Pancreas (tissue), 10 donors: ENCODE data around the gene RAPGEF5. TPM values are rescaled to one million over a fixed set of nuclear protein-coding genes. Genes with fewer than 3 reads are reported as not detected.
A peak's percentile ranks its signal among the peaks of the same experiment; 100 is the strongest.

ENCODE experiments used
- ATAC-seq, 4 donors: fragments of 200-7000 bp; cut with Tn5 transposase; one replicate each; pipeline versions ENCODE4 v1.8.0 to v1.9.1; 2020; ENCODE audit warnings: mild to moderate bottlenecking in 4 of 4, moderate library complexity in 4 of 4
- DNase-seq, 6 donors: peaks; one replicate each; pipeline ENCODE4 v3.0.0-alpha.2; 2020
- FAIRE-seq: peaks from 2 replicates; lab custom pipeline; 2012; peaks lifted over from hg19 to GRCh38; lab: Jason Lieb, UNC
- H3K27ac ChIP-seq, 4 donors: fragments of 200-600 bp; sonication (generic); 1 replicate in 3 of 4; 2 replicates in 1 of 4; pipeline versions ENCODE4 v1.5.0 to v1.8.0; 2020
- H3K27me3 ChIP-seq, 4 donors: fragments of 200-600 bp; one replicate each; pipeline ENCODE4 v1.8.0; 2021
- H3K36me3 ChIP-seq, 3 donors: fragments of 200-600 bp; sonication (generic) in 1 of 3; one replicate each; pipeline versions ENCODE4 v1.5.0 to v1.8.0; 2020 to 2021
- H3K4me1 ChIP-seq, 3 donors: fragments of 200-600 bp; one replicate each; pipeline ENCODE4 v1.8.0; 2021
- H3K4me3 ChIP-seq, 4 donors: fragments of 200-600 bp; sonication (generic) in 2 of 4; one replicate each; pipeline versions ENCODE4 v1.5.0 to v1.8.0; 2020 to 2021
- H3K9me3 ChIP-seq, 4 donors: fragments of 200-600 bp; one replicate each; pipeline ENCODE4 v1.8.0; 2021
- WGBS, 2 donors: extraction: QIAGEN DNeasy Blood & Tissue Kit; methylation state at CpG; one replicate each; pipeline ENCODE4 v1.1.7; 2013; 5-methylcytosine and 5-hydroxymethylcytosine counted together
- intact Hi-C, 3 donors: fragments of 100-400 bp; cut with DNase I; formaldehyde crosslinking; loops; one replicate each; pipeline versions ENCODE4 v1.11.1 to v1.14.2; 2022
- polyA plus RNA-seq, 2 donors: library from polyadenylated mRNA; stranded (reverse); fragments of 200-250 nt; gene quantifications; one replicate each; pipeline ENCODE4 v1.2.3, GENCODE V29; 2013
- total RNA-seq, 6 donors: library from RNA; stranded (reverse); fragmentation: NEBNext Ultra II Directional in 4 of 6; extraction: Animal tissue kit (Norgen Biotek cat#: 25700) in 4 of 6; gene quantifications; one replicate each; pipeline versions ENCODE4 v1.2.1 to v1.2.4, GENCODE V29; 2021 to 2023
- TF ChIP-seq, protein P1 (sequence below), 4 donors: fragments of 200-600 bp; sonication (generic) in 3 of 4; IDR thresholded peaks; one replicate each; pipeline versions ENCODE4 v1.5.0 to v1.8.0; 2021; ENCODE audit warnings: antibody characterized with exemption in 4 of 4
- donor health status: healthy with polysubstance abuse.
- donor health status: DM: no; HTN: no; CAD: no; lungs with moderate emphysema.
- donor health status: DM: no; HTN: no; CAD: no.
- donor health status: control.
- donor health status: control.
- donor health status: Bipolar disorder and iron deficiency.
- donor health status: DM: yes; HTN: yes; CAD: no.
- donor health status: DM: no; HTN: no; CAD: no.
- donor health status: DM: no; HTN: no; CAD: no.
- donor health status: DM: yes; HTN: yes; CAD: no.

RAPGEF5 gene
- total and polyA plus RNA-seq, 8 donors, result 7.5 to 38.9 (median 29.1) TPM

DNA sequence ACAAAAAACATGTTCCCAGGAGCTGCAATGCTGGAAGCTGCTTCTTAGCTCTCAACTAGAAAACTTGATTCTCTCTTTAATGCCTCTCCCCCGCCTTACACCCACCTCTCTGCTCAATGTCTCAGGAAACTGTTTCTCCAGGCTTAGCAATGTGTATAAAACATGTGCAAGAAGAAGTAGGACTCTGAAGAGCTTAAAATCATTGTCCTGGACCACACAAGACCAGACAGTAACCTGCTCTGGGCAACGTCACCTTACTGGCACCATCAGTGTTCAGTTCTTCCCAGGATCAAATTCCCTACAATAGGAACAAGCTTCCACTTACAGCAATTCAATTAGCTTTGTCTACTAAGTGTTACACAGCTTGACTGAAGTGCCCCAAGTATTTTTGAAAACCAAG, 104.9 kb downstream of the RAPGEF5 start:
- ATAC-seq (no peak), FAIRE-seq (no peak), DNase-seq (no peak)
- Histone ChIP-seq H3K27me3 (no peaks in the 10 kb centered on the region), H3K4me1 (peaks cover 18 to 29% (median 24%) of the 10 kb centered on the region in 3 donors), H3K27ac (no peak overlapping the region), H3K4me3 (no peak overlapping the region), H3K36me3 (no peaks in the 10 kb centered on the region), H3K9me3 (no peaks in the 10 kb centered on the region)
- 76 to 87% methylated on average over 2 of the region's 2 CpGs for WGBS, 2 donors
- TF ChIP-seq, protein P1, sequence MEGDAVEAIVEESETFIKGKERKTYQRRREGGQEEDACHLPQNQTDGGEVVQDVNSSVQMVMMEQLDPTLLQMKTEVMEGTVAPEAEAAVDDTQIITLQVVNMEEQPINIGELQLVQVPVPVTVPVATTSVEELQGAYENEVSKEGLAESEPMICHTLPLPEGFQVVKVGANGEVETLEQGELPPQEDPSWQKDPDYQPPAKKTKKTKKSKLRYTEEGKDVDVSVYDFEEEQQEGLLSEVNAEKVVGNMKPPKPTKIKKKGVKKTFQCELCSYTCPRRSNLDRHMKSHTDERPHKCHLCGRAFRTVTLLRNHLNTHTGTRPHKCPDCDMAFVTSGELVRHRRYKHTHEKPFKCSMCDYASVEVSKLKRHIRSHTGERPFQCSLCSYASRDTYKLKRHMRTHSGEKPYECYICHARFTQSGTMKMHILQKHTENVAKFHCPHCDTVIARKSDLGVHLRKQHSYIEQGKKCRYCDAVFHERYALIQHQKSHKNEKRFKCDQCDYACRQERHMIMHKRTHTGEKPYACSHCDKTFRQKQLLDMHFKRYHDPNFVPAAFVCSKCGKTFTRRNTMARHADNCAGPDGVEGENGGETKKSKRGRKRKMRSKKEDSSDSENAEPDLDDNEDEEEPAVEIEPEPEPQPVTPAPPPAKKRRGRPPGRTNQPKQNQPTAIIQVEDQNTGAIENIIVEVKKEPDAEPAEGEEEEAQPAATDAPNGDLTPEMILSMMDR (IDR thresholded peaks at IDR 0.05), result no peak
- intact Hi-C loops, result no loop called here

DNA sequence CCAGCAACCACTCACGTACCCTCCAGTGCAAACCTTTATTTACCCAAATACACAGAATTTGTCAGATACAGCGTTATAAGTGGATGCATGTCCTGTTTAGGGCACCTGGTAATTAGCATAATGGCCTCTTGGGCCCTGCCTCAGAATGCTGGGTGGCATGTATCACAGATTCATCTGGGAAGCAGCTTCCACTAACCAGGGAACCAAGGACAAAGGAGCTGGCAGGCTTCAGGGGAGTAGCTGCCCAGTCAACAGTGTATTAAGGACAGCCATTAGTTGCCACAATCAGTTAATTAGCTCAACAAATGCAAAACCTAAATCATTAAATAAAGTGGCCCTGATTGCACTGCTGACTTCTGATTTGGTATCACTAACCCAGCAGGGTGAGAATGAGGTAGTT, 105.7 kb downstream of the RAPGEF5 start:
- intact Hi-C loops, result no loop called here
- Histone ChIP-seq H3K9me3 (no peaks in the 10 kb centered on the region), H3K4me1 (peaks cover 12 to 24% (median 22%) of the 10 kb centered on the region in 3 donors), H3K27ac (no peak overlapping the region), H3K36me3 (no peaks in the 10 kb centered on the region), H3K4me3 (no peak overlapping the region), H3K27me3 (no peaks in the 10 kb centered on the region)
- DNase-seq (no peak), FAIRE-seq (no peak), ATAC-seq (peak in 2 of 4 donors; percentile 28 to 32)
- WGBS, 2 donors, result 58 to 73% methylated on average over 2 of the region's 2 CpGs
- TF ChIP-seq, protein P1 (IDR thresholded peaks at IDR 0.05), result no peak

DNA sequence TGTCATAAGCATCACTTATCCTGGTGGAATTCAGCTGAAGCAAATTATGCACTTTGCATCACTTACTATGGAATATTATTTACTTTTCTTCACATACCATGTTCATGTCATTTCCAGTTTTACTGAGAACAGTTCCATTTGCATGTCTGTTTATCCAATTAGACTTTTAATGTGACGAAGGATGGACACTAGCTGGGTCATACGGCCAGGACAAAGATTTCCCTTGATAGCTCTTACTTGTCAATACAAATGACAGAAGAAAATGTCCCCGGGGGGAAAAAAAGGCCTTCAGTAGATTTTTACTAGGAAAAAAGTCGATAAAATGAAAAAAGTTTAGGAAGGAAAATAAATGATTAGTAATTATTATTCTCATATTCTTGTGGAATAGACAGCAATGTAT, 106.6 kb downstream of the RAPGEF5 start:
- TF ChIP-seq, protein P1 (IDR thresholded peaks at IDR 0.05), result no peak
- Histone ChIP-seq H3K4me3 (no peak overlapping the region), H3K4me1 (peaks cover 7 to 17% (median 15%) of the 10 kb centered on the region in 3 donors), H3K27me3 (no peaks in the 10 kb centered on the region), H3K36me3 (no peaks in the 10 kb centered on the region), H3K27ac (no peak overlapping the region), H3K9me3 (no peaks in the 10 kb centered on the region)
- WGBS, 2 donors, result 84 to 86% methylated on average over 4 of the region's 4 CpGs
- DNase-seq (no peak), ATAC-seq (no peak), FAIRE-seq (no peak)
- intact Hi-C loops, result no loop called here

DNA sequence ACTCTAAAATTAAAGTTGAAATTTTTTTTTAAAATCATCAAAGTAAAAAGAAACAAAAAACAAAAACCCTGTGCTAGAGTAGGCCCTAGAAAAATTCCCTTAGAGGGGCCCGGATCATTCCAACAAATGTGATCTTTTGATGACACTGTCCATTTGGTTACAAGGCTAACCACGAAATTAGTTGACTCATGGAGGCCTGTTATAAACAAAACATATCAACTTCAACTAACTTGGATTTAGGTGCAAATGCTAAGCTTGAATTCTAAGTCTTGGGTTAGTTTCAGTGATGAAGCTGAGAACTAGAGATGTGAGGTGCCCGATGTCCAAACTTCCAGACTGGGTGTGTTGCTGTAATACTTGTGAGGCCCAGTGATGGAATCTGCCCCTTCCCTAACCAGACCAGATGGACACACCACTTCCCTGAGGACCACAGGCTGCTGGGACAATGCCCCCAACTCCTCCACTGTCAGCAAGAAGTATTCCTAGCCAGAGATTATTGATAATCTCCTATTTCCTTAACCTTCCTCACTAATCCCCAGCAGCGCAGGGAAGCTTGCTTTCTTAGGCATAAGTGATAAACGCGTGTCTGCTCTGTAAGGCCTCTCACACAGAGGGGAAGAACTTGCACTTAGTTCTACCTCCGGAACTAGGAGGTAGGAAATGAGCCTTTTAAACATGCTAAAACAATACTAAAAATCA, 108.7 kb downstream of the RAPGEF5 start:
- FAIRE-seq (no peak), ATAC-seq (no peak), DNase-seq (no peak)
- Histone ChIP-seq H3K9me3 (no peaks in the 10 kb centered on the region), H3K4me3 (no peak overlapping the region), H3K27me3 (no peaks in the 10 kb centered on the region), H3K36me3 (no peaks in the 10 kb centered on the region), H3K4me1 (peaks cover 7 to 13% (median 11%) of the 10 kb centered on the region in 3 donors), H3K27ac (no peak overlapping the region)
- 91 to 92% methylated on average over 7 of the region's 7 CpGs for WGBS, 2 donors
- intact Hi-C loops, result no loop called here
- TF ChIP-seq, protein P1 (IDR thresholded peaks at IDR 0.05), result no peak

DNA sequence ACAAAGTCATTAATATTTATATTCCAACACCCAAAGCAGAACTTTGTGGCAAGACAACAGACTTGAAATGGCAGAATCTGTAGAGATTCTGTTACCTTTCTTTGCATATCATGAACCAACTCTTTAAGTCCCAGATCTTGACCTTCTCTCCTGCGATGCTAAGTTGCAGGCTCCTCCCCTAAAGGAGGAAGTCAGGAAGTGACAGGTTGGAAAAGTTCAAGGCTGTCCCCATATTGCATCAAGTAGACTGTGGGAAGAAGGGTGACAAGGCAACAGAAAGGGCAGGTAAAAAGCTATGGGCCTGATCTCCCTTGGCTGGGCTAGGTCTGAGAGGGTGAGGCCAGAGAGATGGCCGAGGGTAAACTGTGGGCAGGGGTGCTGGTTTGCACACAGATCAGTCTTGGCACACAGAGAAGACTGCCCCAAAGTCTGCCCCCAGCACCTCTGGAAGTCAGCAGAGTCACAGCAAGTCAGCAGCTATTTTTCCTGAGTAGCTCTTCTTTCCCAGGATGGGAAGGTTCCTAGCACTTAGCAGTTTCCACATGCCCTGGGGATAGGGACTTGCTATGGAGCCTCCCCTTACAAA, 115.1 kb downstream of the RAPGEF5 start:
- H3K9me3 ChIP-seq, result no peaks in the 10 kb centered on the region
- no peaks in the 10 kb centered on the region for H3K27me3 ChIP-seq
- TF ChIP-seq, protein P1 (IDR thresholded peaks at IDR 0.05), result no peak
- no peak overlapping the region for H3K4me3 ChIP-seq
- WGBS, 2 donors, result 68 to 76% methylated on average over 2 of the region's 2 CpGs
- FAIRE-seq (no peak), DNase-seq (no peak), ATAC-seq (peak in 2 of 4 donors; percentile 14 to 22)
- H3K36me3 ChIP-seq, result no peaks in the 10 kb centered on the region
- intact Hi-C loops, result no loop called here
- peaks cover 5 to 29% (median 20%) of the 10 kb centered on the region in 3 donors for H3K4me1 ChIP-seq
- peak overlapping the region in 2 of 4 donors; percentile 34 to 42 for H3K27ac ChIP-seq
